WI38 (cell line): ENCODE measurements around the gene SCARB1.

ENCODE experiments used
- H3K4me3 ChIP-seq: 2 replicates; pipeline ENCODE4 v1.5.1; 2011; ENCODE audit warnings: low read depth, mild to moderate bottlenecking, control low read depth, low read length
- CTCF ChIP-seq: IDR thresholded peaks from 2 replicates; pipeline ENCODE4 v1.5.1; 2012; ENCODE audit warnings: low read depth, mild to moderate bottlenecking, control low read depth, low read length

Gene SCARB1

GRCh38 chr12:124766727-124767065, 97.0 kb downstream of the SCARB1 start:
- H3K4me3 ChIP-seq, result no peak overlapping the region
- TF ChIP-seq CTCF, result no peak

- H3K4me3 ChIP-seq, result no peak overlapping the region
- TF ChIP-seq CTCF, result no peak
Measured at GRCh38 chr12:124765581-124766489, 97.8 kb downstream of the SCARB1 start.

GRCh38 chr12:124764870-124765580, 98.6 kb downstream of the SCARB1 start:
- H3K4me3 ChIP-seq, result no peak overlapping the region
- TF ChIP-seq CTCF, result no peak

GRCh38 chr12:124764451-124764850, 99.2 kb downstream of the SCARB1 start:
- peak; percentile 85 for TF ChIP-seq CTCF
- H3K4me3 ChIP-seq, result no peak overlapping the region

- no peak for TF ChIP-seq CTCF
Measured at GRCh38 chr12:124763594-124763979, 100.1 kb downstream of the SCARB1 start.

GRCh38 chr12:124762791-124763593, 100.7 kb downstream of the SCARB1 start:
- no peak overlapping the region for H3K4me3 ChIP-seq
- TF ChIP-seq CTCF, result no peak

More at GRCh38 chr12:124763594-124763979, 100.1 kb downstream of the SCARB1 start:
- H3K4me3 ChIP-seq, result no peak overlapping the region
